CD4-positive, alpha-beta T cell treated with Interleukin-2 at 100 ng/mL for 4 hours (primary cell): Measurements from ENCODE around the gene C4orf50.

Experiments
- DNase-seq: peaks from one replicate; pipeline ENCODE4 v3.0.0-alpha.2; 2020; ENCODE audit warnings: low spot score

C4orf50 gene

GRCh38 chr4:5992828-5993321 lies 25.4 kb downstream of the C4orf50 start:
- no peak for DNase-seq

- DNase-seq, result no peak
Observed at GRCh38 chr4:5992171-5992827, 25.9 kb downstream of the C4orf50 start.

GRCh38 chr4:5991405-5991804 lies 26.8 kb downstream of the C4orf50 start:
- DNase-seq, result no peak

- no peak for DNase-seq
Observed at GRCh38 chr4:5990446-5991160, 27.6 kb downstream of the C4orf50 start.

GRCh38 chr4:5989236-5990225 lies 28.7 kb downstream of the C4orf50 start:
- no peak for DNase-seq

- no peak for DNase-seq
Observed at GRCh38 chr4:5988086-5988845, 30.0 kb downstream of the C4orf50 start.

DNA sequence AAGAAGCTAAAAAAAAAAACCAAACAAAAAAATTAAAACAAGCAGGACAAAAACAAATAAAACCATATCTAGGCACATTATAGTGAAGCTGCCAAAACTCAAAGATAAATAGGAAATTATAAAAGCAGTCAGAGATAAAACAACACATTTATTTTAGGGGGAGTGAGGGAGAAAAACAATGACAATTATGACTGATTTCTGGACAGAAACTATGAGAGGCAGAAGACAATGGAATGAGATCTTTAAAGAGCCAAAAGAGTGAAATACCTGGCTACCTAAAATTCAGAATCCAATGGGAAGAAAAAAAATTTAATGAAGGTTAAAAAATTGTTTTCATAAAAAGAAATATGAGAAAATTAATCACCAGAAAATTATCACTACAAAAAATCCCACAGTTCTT lies 33.4 kb downstream of the C4orf50 start:
- DNase-seq, result no peak

GRCh38 chr4:5982156-5982973 lies 35.9 kb downstream of the C4orf50 start:
- no peak for DNase-seq

DNA sequence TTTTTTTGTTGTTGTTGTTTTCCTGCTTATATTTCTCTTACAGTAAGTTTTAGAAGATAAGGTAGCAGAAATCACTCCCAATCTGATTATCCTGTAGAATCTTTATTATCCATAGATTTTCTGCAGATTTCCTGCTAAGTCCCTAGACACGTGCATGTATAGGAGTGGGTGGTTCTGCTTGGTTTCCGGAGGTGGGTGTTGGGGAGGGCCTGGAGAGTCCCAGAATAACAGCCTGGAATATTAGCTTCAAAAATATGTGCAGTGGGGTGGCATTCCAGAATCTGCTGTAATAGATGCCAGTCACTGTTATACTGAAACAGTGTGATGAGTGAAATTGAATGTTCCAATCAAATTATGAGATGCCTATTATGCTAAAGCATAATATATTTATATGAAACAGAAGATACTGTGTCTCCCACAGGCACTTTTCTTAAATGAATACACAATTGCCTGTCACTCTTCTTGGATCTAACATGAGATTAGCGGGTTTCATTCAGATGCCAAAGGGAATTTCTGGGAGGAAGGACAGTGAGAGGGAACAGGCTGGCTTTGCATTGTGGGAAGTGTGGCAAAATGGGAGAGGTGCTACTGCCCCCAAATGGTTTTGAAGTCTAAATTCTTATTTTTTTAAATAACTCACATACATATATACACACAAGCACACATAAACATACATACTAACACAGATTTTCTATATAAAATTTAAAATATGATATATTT lies 37.6 kb downstream of the C4orf50 start:
- DNase-seq, result no peak

GRCh38 chr4:5979981-5980380 lies 38.2 kb downstream of the C4orf50 start:
- DNase-seq, result no peak

DNA sequence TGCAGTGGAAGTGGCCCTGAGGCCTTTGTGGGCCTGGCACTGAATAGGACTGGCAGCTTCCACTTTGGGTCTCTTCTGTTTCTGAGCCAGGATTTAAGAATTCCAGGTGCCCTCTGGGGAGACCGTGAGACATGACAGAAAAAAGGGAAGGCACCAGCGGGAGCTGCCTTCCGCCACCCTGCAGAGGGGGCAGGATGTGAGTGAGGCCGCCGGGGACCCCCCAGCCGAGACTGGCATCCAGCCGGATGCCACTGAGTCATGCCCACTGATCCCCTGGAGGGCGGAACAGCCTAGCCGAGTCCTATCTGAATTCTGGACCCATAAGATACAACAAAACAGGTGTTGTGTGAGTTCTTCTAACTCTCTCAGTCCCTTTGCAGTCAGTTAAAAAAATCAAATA lies 41.3 kb downstream of the C4orf50 start:
- DNase-seq, result no peak

DNA sequence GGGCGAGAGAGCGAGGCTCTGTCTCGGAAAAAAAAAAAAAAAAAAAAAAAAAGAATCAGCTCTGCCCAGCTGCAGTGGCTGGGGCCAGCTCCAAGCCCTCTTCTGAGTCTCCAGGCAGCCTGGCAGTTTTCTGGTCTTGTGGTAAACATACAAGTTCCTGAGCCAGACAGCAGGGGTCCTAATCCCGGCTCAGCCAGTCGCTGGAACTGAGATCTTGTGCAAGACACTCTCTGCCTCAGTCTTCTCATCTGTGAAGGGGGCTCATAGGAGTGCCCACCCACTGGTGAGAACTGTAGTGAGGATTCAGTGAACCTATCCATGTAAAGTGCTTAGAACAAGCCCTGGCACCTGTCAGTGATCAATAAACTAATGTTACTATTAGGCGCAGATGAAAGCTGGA lies 41.8 kb downstream of the C4orf50 start:
- DNase-seq, result no peak

DNA sequence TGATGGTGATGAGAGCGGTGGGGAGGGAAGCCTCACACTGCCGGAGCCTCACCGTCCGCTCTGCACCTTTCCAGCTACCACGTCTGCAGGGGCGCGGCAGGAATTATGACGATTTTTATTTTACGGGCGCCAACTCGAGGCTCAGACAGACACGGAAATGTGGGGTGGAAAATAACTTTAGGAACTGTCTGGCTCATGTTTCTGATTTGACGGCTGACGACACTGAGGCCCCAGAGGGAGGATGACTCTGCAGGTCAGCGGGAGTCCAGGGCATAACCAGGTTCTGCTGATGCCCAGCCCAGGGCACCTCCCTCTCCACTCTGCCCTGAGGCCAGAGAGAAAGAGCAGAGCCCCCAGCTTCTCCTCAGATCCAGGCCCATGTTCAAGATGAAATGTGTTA lies 43.9 kb downstream of the C4orf50 start:
- DNase-seq, result no peak

GRCh38 chr4:5973486-5974220 lies 44.6 kb downstream of the C4orf50 start:
- no peak for DNase-seq

GRCh38 chr4:5973033-5973432 lies 45.2 kb downstream of the C4orf50 start:
- DNase-seq, result no peak

GRCh38 chr4:5972571-5972970 lies 45.7 kb downstream of the C4orf50 start:
- no peak for DNase-seq

- DNase-seq, result no peak
Observed at GRCh38 chr4:5971078-5971450, 47.2 kb downstream of the C4orf50 start.

DNA sequence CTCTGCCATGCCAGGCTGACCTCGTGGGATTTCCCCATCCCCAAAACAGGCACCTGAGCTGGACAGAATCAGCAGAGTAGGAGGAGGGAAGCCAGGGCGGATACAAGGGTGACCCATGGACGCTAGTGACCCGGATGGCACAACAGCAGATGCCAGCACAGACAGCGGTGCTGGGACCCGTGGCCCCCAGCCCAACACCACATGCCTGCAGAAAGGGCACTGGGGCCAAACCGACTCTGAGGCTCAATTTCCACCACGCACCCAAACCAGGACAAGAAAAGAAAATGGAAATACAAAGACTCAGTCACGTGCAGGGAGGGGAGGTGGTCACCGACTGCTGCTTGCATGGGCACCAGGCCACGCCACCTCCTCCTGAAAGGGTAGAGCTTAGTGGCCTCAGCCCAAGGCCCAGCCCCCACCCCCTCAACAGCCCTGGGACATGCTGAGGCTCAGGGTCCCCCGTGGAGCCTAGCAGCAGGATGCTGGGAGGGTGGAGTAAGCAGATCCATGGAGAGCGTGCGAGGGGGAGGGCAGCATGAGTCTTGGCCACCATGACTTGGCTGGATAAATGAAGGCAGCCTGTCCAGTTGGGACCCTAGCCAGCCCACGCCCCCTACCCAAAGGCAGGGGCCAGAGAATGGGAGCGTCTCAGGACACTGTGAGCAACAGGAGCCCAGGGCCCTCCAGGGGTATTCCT lies 47.7 kb downstream of the C4orf50 start:
- DNase-seq, result no peak

DNA sequence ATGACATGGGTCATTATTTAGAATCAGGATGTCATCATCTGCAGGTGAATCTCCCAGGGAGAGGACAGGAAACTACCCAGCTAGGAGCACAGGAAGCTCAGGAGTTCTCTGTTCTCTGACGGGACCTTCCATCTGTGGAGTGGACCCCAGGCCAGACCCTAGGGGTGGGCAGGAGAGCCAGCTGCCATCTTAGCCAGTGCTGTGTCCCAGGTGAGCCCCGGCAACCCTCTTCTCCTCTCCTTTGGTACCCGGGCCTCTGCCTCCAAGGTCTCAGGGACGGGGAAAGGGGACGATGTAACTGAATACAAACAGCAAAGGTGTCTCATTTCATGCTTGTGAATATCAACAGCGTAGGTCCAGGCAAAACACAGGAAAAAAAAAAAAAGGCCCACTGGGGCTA lies 48.5 kb downstream of the C4orf50 start:
- no peak for DNase-seq
